GM23338 (cell line): ENCODE measurements around the gene EZR. TPM values are rescaled to one million over a fixed set of nuclear protein-coding genes. Genes with fewer than 3 reads are reported as not detected.

Source experiments
- ATAC-seq: fragments of 200-7000 bp; cut with Tn5 transposase; 3 replicates; pipeline ENCODE4 v1.9.1; 2020
- DNase-seq: peaks from one replicate; pipeline ENCODE4 v3.0.0-alpha.2; 2015; ENCODE audit warnings: low spot score
- H2AFZ ChIP-seq: fragments of 200-600 bp; sonication (generic); 2 replicates; pipeline ENCODE4 v1.8.0; 2016; ENCODE audit warnings: antibody characterized with exemption, mild to moderate bottlenecking, moderate library complexity
- H3F3A ChIP-seq: fragments of 200-600 bp; sonication (generic); replicated peaks from 2 replicates; pipeline ENCODE4 v1.8.0; 2017; ENCODE audit warnings: antibody characterized with exemption, mixed run types, low read depth
- H3K27ac ChIP-seq: fragments of 200-600 bp; sonication (generic); 2 replicates; pipeline ENCODE4 v1.6.1; 2016; ENCODE audit warnings: low read depth
- H3K27me3 ChIP-seq: fragments of 200-600 bp; sonication (generic); 2 replicates; pipeline ENCODE4 v1.8.0; 2016; ENCODE audit warnings: mild to moderate bottlenecking, mixed run types, moderate library complexity; ENCODE audit not compliant: insufficient read depth
- H3K36me3 ChIP-seq: fragments of 200-600 bp; sonication (generic); 2 replicates; pipeline ENCODE4 v1.8.0; 2016; ENCODE audit warnings: mild to moderate bottlenecking; ENCODE audit not compliant: insufficient read depth
- H3K4me1 ChIP-seq: fragments of 200-600 bp; sonication (generic); 2 replicates; pipeline ENCODE4 v1.8.0; 2016; ENCODE audit warnings: mild to moderate bottlenecking, moderate library complexity; ENCODE audit not compliant: insufficient read depth
- H3K4me2 ChIP-seq: fragments of 200-600 bp; sonication (generic); 2 replicates; pipeline ENCODE4 v1.7.1; 2017; ENCODE audit warnings: mixed run types
- H3K4me3 ChIP-seq: fragments of 200-600 bp; sonication (generic); 2 replicates; pipeline ENCODE4 v1.6.1; 2016; ENCODE audit warnings: mixed run types
- H3K79me2 ChIP-seq: fragments of 200-600 bp; sonication (generic); replicated peaks from 2 replicates; pipeline ENCODE4 v1.8.0; 2017; ENCODE audit warnings: mild to moderate bottlenecking; ENCODE audit not compliant: insufficient read depth
- H3K9me2 ChIP-seq: fragments of 200-600 bp; sonication (generic); 2 replicates; pipeline ENCODE4 v1.8.0; 2017; ENCODE audit not compliant: insufficient read depth
- H4K20me1 ChIP-seq: fragments of 200-600 bp; sonication (generic); replicated peaks from 2 replicates; pipeline ENCODE4 v1.8.0; 2017; ENCODE audit warnings: mild to moderate bottlenecking; ENCODE audit not compliant: insufficient read depth
- H3K27ac Mint-ChIP-seq: 2 replicates; pipeline ENCODE4 v1.8.0; 2020; ENCODE audit warnings: inconsistent platforms, mild to moderate bottlenecking, moderate library complexity, mixed read lengths
- H3K27me3 Mint-ChIP-seq: 3 replicates; pipeline ENCODE4 v1.8.0; 2022; ENCODE audit warnings: low read depth, mild to moderate bottlenecking, moderate library complexity, mixed read lengths, inconsistent platforms; ENCODE audit not compliant: insufficient read depth, poor library complexity
- H3K36me3 Mint-ChIP-seq: 3 replicates; pipeline ENCODE4 v1.8.0; 2021; ENCODE audit warnings: low read depth, mild to moderate bottlenecking, inconsistent platforms, moderate library complexity, mixed read lengths
- H3K4me1 Mint-ChIP-seq: 3 replicates; pipeline ENCODE4 v1.8.0; 2020; ENCODE audit warnings: mild to moderate bottlenecking, inconsistent platforms, mixed read lengths
- H3K4me3 Mint-ChIP-seq: 3 replicates; pipeline ENCODE4 v1.8.0; 2021; ENCODE audit warnings: moderate library complexity, mild to moderate bottlenecking, inconsistent platforms, mixed read lengths
- H3K9me3 Mint-ChIP-seq: 3 replicates; pipeline ENCODE4 v1.8.0; 2020; ENCODE audit warnings: moderate library complexity, mild to moderate bottlenecking, inconsistent platforms, mixed read lengths
- CREB1 ChIP-seq: fragments of 250-450 bp; sonication (Bioruptor Pico); IDR thresholded peaks from 2 replicates; pipeline ENCODE4 v1.5.0; 2020; ENCODE audit warnings: low read depth, mild to moderate bottlenecking, moderate library complexity
- CTCF ChIP-seq, 2 experiments: fragments of 200-600 bp in 1 of 2; sonication (generic) in 1 of 2; conservative IDR thresholded peaks; 2 replicates each; pipeline versions ENCODE4 v1.5.1 to v1.6.1; 2016 to 2017; ENCODE audit warnings: antibody characterized with exemption in 2 of 2, low read depth in 2 of 2, mild to moderate bottlenecking in 2 of 2, moderate library complexity in 1 of 2
- EZH2 ChIP-seq: fragments of 200-600 bp; sonication (generic); IDR thresholded peaks from one replicate; pipeline ENCODE4 v1.8.0; 2017; ENCODE audit warnings: antibody characterized with exemption, mild to moderate bottlenecking, low read depth; ENCODE audit not compliant: unreplicated experiment
- EZH2phosphoT487 ChIP-seq: fragments of 200-600 bp; sonication (generic); IDR thresholded peaks from one replicate; pipeline ENCODE4 v1.8.1; 2018; ENCODE audit warnings: antibody characterized with exemption; ENCODE audit not compliant: unreplicated experiment
- NANOG ChIP-seq: IDR thresholded peaks from 2 replicates; pipeline ENCODE4 v1.6.1; 2016; ENCODE audit warnings: antibody characterized with exemption, borderline replicate concordance
- POLR2AphosphoS5 ChIP-seq: IDR thresholded peaks from 2 replicates; pipeline ENCODE4 v1.6.1; 2016; ENCODE audit warnings: antibody characterized with exemption, low read depth
- REST ChIP-seq: IDR thresholded peaks from one replicate; pipeline ENCODE4 v1.6.1; 2018; ENCODE audit warnings: antibody characterized with exemption; ENCODE audit not compliant: unreplicated experiment
- STAT1 ChIP-seq: IDR thresholded peaks from one replicate; pipeline ENCODE4 v1.6.1; 2016; ENCODE audit warnings: antibody characterized with exemption; ENCODE audit not compliant: unreplicated experiment
- ZNF114 ChIP-seq: fragments of 250-450 bp; sonication (Bioruptor Pico); IDR thresholded peaks from 2 replicates; pipeline ENCODE4 v1.5.0; 2020; ENCODE audit warnings: mild to moderate bottlenecking, moderate library complexity
- ZNF331 ChIP-seq: fragments of 250-450 bp; sonication (Bioruptor Pico); IDR thresholded peaks from 2 replicates; pipeline ENCODE4 v1.5.0; 2020; ENCODE audit warnings: low read depth, mild to moderate bottlenecking, moderate library complexity
- ZNF462 ChIP-seq: fragments of 250-450 bp; sonication (Bioruptor Pico); IDR thresholded peaks from 2 replicates; pipeline ENCODE4 v1.5.0; 2020; ENCODE audit warnings: mild to moderate bottlenecking, moderate library complexity
- polyA plus RNA-seq: library from polyadenylated mRNA; unstranded; fragments of >200 nt; fragmentation: Nextera tagmentation; extraction: Ambion mirVana; gene quantifications from 2 replicates; pipeline ENCODE4 v1.2.1, GENCODE V29; 2016
- total RNA-seq: library from RNA; depleted of rRNA; stranded (reverse); fragments of >200 nt; shearing (Covaris generic); gene quantifications from 2 replicates; pipeline ENCODE4 v1.2.3, GENCODE V29; 2014

The EZR gene
- total and polyA plus RNA-seq, 2 experiments from 2014 or later = 199 to 208 TPM

- DNase-seq (no peak), ATAC-seq (no peak)
- no peaks in the 10 kb centered on the region for H3K27me3 ChIP-seq
- Mint-ChIP-seq H3K36me3 (no peaks in the 10 kb centered on the region; the same call in 2 of the 3 replicates), H3K27ac (no peak overlapping the region), H3K4me1 (peaks cover 25% of the 10 kb centered on the region), H3K4me3 (no peak overlapping the region; the same call in 2 of the 3 replicates), H3K9me3 (no peaks in the 10 kb centered on the region), H3K27me3 (peaks cover 18% of the 10 kb centered on the region)
- H3K36me3 ChIP-seq = no peaks in the 10 kb centered on the region
- H3F3A ChIP-seq = no peaks in the 10 kb centered on the region
- TF ChIP-seq CREB1 (CRISPR knock-in tag) (no peak), NANOG (no peak), STAT1 (no peak), EZH2phosphoT487 (no peak), ZNF331 (CRISPR knock-in tag) (no peak), EZH2 (no peak), ZNF462 (CRISPR knock-in tag) (no peak), REST (no peak), POLR2AphosphoS5 (no peak), CTCF (conservative IDR thresholded peaks at IDR 0.05; ENCODE audit: low read depth in 2 of 2) (no peak), ZNF114 (CRISPR knock-in tag) (no peak)
- H4K20me1 ChIP-seq = no peaks in the 10 kb centered on the region
- H3K79me2 ChIP-seq = no peaks in the 10 kb centered on the region
- no peak overlapping the region for H3K27ac ChIP-seq
- peaks cover 11% of the 10 kb centered on the region for H3K4me1 ChIP-seq
- H2AFZ ChIP-seq = peak overlapping the region; percentile 59; the same call in 1 of the 2 replicates
- H3K4me2 ChIP-seq = no peak overlapping the region
- H3K4me3 ChIP-seq = no peak overlapping the region
- H3K9me2 ChIP-seq = no peaks in the 10 kb centered on the region
Measured at GRCh38 chr6:158836625-158837311, 17.6 kb upstream of the EZR start.
